ENCODE data around the gene CLASP2.

GRCh38 chr3:33544126-33544525 is 173.9 kb downstream of the CLASP2 start:
- TF ChIP-seq CTCF (IDR thresholded peaks at IDR 0.05; ENCODE audit: low read depth, low read length) = no peak
- TF ChIP-seq EZH2phosphoT487 (IDR thresholded peaks at IDR 0.05; ENCODE audit: low read depth) = no peak
